Measurements from ENCODE around the gene ZNF503.

Gene ZNF503

GRCh38 chr10:75405598-75406461 lies 4.3 kb upstream of the ZNF503 start:
- DNase-seq, result no peak

GRCh38 chr10:75404815-75405597 lies 3.4 kb upstream of the ZNF503 start:
- DNase-seq, result no peak

- no peak for DNase-seq
Observed at GRCh38 chr10:75403939-75404814, 2.6 kb upstream of the ZNF503 start.

- no peak for DNase-seq
Observed at GRCh38 chr10:75403144-75403938, 1.8 kb upstream of the ZNF503 start.

- DNase-seq, result no peak
Observed at GRCh38 chr10:75402486-75403143, 1.1 kb upstream of the ZNF503 start.

GRCh38 chr10:75400771-75401568 lies 594 bp downstream of the ZNF503 start:
- no peak for DNase-seq

- DNase-seq, result no peak
Observed at GRCh38 chr10:75400163-75400770, 1.3 kb downstream of the ZNF503 start.

- peak in 1 of 4 experiments; percentile 34 for DNase-seq
Observed at GRCh38 chr10:75399461-75400162, 2.0 kb downstream of the ZNF503 start.

- no peak for DNase-seq
Observed at GRCh38 chr10:75398692-75399460, 2.7 kb downstream of the ZNF503 start.

- DNase-seq, result no peak
Observed at GRCh38 chr10:75398200-75398691, 3.3 kb downstream of the ZNF503 start.

- DNase-seq, result no peak
Observed at GRCh38 chr10:75397496-75398199, 3.9 kb downstream of the ZNF503 start.

GRCh38 chr10:75396631-75397495 lies 4.7 kb downstream of the ZNF503 start:
- DNase-seq, result no peak

- no peak for DNase-seq
Observed at GRCh38 chr10:75395932-75396630, 5.5 kb downstream of the ZNF503 start.

- DNase-seq, result no peak
Observed at GRCh38 chr10:75395066-75395931, 6.3 kb downstream of the ZNF503 start.

GRCh38 chr10:75394221-75394620 lies 7.3 kb downstream of the ZNF503 start:
- DNase-seq, result no peak

Data from activated naive CD4-positive, alpha-beta T cell (primary cell).